Measurements from ENCODE around the gene ATXN1.

ATXN1 gene

GRCh38 chr6:16647422-16647821 lies 113.8 kb downstream of the ATXN1 start:
- H3K4me3 ChIP-seq (ENCODE audit: low read length) = no peak overlapping the region
- DNase-seq (ENCODE audit: low read depth) = no peak
- TF ChIP-seq CTCF (conservative IDR thresholded peaks at IDR 0.05; ENCODE audit: low read depth, low read length) = no peak

DNA sequence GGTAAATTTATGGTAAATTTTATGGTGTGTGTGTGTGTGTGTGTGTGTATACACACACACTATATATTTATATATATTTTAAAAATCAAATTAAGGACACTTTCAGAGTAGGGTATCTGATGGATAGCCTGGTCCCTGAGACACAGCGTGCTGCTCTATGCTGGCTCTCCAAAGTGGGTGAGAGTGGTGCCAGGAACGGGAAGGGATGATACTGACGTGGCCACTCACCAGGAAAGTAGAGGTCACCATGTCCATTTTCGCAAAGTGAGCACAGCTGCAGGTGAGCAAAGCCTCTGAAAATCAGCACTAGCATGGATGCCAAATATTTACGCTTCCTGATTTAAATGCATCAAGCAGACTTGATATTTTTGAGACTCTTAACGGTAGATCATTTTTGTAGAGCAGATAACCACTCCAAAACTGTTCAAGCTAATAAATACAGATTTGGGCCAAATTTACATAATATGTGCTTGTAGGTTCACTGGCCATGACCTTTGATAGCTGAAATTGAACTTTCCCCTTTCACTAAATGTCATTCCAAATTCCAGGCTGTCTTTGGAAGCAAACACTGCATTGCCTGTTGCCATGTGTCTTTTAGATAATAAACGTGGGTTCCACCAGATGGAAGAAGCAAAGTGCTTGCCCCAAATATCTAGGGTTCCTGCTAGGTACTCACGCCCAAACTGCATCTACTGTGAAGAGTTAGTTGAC lies 116.6 kb downstream of the ATXN1 start:
- no peak for DNase-seq (ENCODE audit: low read depth)
- TF ChIP-seq CTCF (conservative IDR thresholded peaks at IDR 0.05; ENCODE audit: low read depth, low read length) = no peak
- no peak overlapping the region for H3K4me3 ChIP-seq (ENCODE audit: low read length)

DNA sequence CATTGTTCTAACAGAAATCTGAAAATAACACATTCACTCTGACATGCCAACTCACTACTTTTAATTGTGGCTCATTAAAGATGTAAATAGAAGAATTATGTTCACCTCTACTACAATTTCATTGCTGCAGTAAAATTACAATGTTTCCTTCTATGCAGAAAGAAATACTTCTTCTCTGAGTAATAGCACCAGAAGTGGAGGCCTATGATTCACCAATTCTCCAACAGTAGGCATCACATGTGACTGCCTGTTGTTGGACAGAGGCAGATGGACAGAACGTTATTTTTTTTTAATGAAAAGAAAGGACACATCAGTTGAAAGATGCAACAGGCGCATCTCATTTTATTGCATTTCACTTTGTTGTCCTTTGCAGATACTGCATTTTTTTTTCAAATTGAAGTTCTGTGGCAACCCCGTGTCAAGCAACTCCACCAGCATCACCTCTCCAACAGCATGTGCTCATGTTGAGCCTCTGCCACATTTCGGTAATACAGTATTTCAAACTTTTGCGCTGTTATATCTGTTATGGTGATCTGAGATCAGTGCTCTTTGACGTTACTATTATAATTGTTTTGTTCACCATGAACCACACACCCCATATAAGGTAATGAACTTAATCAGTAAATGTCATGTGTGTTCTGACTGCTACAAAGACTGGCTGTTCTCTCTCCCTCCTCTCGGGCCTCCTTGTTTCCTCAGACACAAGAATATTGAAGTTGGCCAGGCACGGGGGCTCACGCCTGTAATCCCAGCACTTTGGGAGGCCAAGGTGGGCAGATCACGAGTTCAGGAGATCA lies 121.4 kb downstream of the ATXN1 start:
- no peak for TF ChIP-seq CTCF (conservative IDR thresholded peaks at IDR 0.05; ENCODE audit: low read depth, low read length)
- no peak overlapping the region for H3K4me3 ChIP-seq (ENCODE audit: low read length)
- DNase-seq (ENCODE audit: low read depth) = peak; percentile 73

DNA sequence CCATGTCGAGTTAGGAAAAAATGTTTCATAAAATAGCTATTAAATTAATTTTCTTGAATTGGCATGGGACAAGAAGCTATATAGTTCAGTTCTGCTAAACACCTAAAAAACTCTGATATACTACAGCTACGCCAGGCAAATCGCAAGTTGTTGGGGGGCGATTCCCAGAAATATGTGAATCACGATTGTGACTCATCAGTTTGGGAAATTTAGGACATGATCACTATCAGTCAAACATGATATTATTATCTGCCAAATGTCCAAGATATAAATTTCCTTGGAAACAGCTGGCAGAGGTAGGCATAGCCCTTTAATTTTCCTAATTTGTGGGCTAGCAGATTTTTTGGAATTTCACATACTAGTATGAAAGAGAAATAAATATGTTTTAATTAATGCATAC lies 123.6 kb downstream of the ATXN1 start:
- TF ChIP-seq CTCF (conservative IDR thresholded peaks at IDR 0.05; ENCODE audit: low read depth, low read length) = no peak
- H3K4me3 ChIP-seq (ENCODE audit: low read length) = no peak overlapping the region
- DNase-seq (ENCODE audit: low read depth) = no peak

DNA sequence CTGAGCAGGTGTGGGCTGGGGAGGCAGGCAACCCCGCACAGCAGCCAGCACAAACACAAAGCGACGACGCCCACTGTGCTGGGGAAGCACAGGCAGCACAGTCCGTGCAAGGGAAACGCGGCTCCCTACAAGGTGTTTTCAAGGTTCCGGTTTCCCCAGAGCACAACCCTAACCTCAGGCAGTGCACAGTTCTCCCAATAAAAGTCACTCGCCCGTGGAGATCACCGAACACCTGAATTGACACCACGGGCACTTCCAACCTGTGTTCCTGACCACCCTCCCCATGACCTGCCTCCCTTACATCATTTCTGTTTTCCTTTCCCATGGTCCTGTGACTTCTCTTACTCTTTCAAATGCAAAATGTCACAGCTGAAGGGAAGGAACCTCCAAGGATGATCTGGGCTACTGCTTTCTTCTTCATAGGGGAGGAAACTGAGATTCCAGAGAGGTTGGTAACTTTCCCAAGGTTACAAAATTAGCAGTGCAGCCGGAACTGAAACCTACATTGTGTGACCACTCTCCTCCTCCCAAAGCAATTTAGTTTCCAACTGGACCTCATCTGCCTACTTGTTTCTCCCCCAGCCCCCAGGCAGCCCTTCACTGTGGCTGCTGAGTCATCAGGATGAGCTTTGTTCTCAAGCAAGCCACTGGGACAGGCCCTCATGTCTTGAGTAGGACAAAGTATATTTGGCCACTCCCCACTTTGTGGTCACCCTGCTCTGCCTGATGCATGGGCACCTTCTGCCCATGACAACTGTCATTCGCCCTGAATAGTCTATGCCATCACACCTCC lies 125.3 kb downstream of the ATXN1 start:
- H3K4me3 ChIP-seq (ENCODE audit: low read length) = no peak overlapping the region
- DNase-seq (ENCODE audit: low read depth) = no peak
- no peak for TF ChIP-seq CTCF (conservative IDR thresholded peaks at IDR 0.05; ENCODE audit: low read depth, low read length)

DNA sequence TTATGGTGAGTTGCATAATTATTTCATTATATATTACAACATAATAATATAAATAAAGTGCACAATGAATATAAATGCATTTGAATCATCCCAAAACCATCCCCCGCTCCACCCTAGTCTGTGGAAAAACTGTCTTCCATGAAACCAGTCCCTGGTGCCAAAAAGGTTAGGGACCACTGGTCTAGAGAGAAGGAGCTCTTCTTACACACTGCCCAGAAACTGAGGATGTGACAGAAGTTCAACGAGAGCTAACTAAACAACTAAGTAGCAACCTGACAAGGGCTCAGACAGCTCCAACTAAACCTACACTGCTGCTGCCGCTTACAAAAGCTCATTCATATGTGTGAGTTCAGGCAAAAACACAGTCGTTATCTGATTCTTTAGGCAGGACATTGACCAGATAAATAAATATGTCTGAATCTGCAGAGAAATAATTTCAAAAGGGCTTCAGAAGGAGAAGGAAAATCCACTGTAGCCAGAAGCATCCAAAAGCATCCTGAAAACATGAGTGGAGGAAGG lies 125.9 kb downstream of the ATXN1 start:
- DNase-seq (ENCODE audit: low read depth) = no peak
- no peak overlapping the region for H3K4me3 ChIP-seq (ENCODE audit: low read length)
- TF ChIP-seq CTCF (conservative IDR thresholded peaks at IDR 0.05; ENCODE audit: low read depth, low read length) = no peak
